ENCODE measurements around the gene LRRFIP1. TPM values are rescaled to one million over a fixed set of nuclear protein-coding genes. Genes with fewer than 3 reads are reported as not detected.

Gene LRRFIP1
- total RNA-seq, 1 donor from 2014 or later = 84.8 TPM

- DNase-seq (ENCODE audit: low spot score) (no peak), ATAC-seq (no peak)
- intact Hi-C loops (cut with DNase I) = no loop called here
These were observed 196.7 kb downstream of the LRRFIP1 start for GRCh38 chr2:237824085-237824484.

GRCh38 chr2:237827421-237827987 lies 200.1 kb downstream of the LRRFIP1 start:
- DNase-seq (ENCODE audit: low spot score) (no peak), ATAC-seq (no peak)
- intact Hi-C loops (cut with DNase I) = no loop called here

Other genes with a start within 250 kb of the LRRFIP1 start
- gene COL6A3, start 213.4 kb upstream of the LRRFIP1 start, total RNA-seq = 198 TPM
- 25.5 TPM for gene MLPH, start 140.3 kb upstream of the LRRFIP1 start, total RNA-seq
- gene PRLH, start 61.0 kb upstream of the LRRFIP1 start, total RNA-seq = not detected
- gene RAB17, start 36.9 kb upstream of the LRRFIP1 start, total RNA-seq = 1.1 TPM
- gene RBM44, start 171.2 kb downstream of the LRRFIP1 start, total RNA-seq = 1.2 TPM
- 26.3 TPM for gene RAMP1, start 232.0 kb downstream of the LRRFIP1 start, total RNA-seq

All from sciatic nerve (tissue), 2 donors.